GM19238 (cell line): ENCODE measurements around the gene NTNG2.

Experiments used
- DNase-seq: peaks from one replicate; pipeline ENCODE4 v3.0.0; 2011; ENCODE audit warnings: low spot score; ENCODE audit not compliant: insufficient read length

The NTNG2 gene

DNA sequence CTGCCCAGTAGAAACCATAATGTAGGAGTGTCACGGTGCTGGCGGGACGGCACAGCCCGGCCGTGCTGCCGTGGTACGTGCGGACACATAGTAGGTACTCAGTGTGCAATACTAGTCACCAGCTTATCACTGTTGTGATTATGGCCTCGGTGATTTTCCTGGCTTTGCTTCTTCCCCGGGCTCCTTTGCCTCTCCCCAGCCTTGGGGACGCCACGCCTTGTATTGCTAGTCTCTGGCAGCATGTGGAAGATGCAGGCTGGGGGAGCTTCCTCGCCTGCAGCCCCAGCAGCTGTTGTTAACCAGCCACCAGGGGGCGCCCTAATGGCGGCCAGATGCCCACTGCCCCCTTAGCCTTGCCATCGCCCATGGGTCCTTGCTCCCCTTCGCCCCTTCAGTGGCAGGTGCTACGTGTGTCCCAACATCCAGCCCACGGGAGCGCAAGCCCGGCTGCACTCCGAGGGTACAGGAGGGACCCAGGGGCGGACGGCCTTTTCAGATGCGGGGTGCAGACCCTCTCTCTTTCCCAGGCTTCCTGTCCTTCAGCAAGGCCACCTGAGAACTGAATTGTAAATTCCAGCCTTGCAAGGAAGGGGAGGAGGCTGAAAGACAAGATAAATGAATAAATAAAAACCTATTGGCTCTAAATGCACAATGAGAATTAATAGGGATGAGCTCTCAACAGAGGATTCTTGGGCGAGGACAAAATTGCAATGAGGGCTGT, 8.0 kb downstream of the NTNG2 start:
- DNase-seq = peak; percentile 56

DNA sequence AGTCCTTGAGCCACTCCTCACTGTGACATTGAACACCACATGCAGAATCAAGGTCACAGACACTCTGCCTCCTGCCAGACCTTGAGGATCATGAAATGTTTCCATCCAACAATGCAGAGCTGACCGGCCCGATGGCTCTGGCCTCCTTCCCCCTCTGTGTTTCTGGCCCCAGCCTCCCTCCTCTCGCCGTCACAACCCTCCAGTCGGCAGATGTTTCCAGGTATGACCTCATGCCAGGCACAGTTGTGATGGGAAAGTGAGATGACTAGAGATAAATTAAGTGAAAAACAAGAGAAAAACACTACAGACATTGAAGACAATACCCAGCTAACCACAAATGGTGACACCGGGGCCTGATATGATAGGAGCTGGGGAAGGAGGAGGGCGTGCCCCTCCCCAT, 9.8 kb downstream of the NTNG2 start:
- DNase-seq = no peak

DNA sequence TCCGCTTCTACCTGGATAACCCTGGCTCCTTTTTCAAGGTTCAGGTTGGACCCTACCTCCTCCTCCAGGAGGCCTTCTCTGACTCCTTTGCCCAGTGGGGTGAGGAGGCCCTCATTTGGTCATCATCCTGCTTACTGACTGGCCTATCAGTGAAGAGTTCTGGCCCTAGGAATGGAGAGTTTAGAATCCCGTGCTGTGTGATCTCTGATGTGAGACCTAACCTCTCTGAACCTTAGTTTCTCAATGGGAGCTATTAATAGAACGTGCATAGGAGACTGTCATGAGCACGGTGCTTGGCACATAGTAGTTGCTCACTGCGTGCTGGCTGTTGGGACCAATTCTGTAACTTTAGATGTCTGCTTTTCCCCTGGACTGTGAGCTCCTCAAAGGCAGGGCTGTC, 10.3 kb downstream of the NTNG2 start:
- no peak for DNase-seq

DNA sequence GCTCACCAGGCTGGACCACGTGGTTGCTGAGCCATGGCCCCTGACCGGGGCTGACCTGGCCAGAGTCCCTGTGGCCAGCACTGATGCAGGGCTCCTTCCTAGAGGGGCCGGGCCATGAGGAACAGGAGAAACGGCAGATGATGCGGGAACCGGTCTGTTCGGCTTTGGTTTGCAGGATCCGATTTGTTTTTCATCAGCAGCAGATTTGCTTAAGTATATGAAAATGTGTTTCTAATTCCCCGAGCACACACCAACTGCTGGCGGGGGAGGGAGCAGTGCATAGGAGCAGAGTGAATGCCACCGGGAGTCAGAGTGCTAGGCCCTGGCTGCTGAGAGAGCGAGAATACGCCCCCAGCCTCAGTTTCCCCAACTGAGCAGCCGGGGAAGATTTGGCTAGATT, 13.6 kb downstream of the NTNG2 start:
- DNase-seq = no peak

DNA sequence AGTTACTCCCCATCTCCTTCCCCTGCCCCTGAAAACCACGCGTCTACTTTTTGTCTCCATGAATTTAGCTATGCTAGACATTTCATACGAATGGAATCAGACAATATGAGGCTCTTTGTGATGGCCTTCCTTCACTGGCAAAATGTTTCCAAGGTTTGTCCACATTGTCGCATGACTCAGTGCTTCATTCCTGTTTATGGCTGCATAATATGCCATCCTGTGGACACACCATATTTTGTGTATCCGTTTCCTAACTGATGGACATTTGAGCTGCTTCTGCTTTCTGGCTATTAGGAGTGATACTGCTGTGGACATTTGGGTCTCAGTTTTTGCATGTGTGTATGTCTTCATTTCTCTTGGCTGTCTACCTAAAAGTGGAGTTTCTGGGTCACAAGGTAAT, 14.5 kb downstream of the NTNG2 start:
- DNase-seq = no peak

GRCh38 chr9:132181796-132182313, 20.0 kb downstream of the NTNG2 start:
- no peak for DNase-seq

GRCh38 chr9:132182314-132183091, 20.6 kb downstream of the NTNG2 start:
- no peak for DNase-seq

- DNase-seq = no peak
Observed at GRCh38 chr9:132183134-132183533, 21.3 kb downstream of the NTNG2 start.

- no peak for DNase-seq
Observed at GRCh38 chr9:132183715-132184114, 21.9 kb downstream of the NTNG2 start.

DNA sequence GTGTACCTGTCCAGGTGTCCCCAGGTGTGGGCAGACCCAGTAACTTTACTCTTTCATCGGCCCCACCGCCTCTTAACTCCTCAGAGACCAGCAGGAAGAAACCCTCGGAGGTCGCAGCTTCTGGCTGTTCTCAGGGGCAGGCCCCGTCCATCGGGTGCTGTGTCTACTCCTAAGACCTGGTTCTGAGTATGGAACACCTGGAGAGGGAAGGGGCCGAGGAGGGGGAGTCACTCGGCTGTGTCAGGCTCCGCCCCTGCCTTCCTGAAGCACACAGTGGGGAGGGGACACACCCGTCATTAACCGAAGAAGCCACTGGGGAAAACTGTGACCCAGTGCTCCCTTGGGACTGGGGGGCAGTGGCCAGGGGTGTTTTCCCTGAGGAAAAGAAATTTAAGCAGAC, 22.3 kb downstream of the NTNG2 start:
- DNase-seq = no peak

- no peak for DNase-seq
Observed at GRCh38 chr9:132185073-132186009, 23.5 kb downstream of the NTNG2 start.

GRCh38 chr9:132187121-132187620, 25.3 kb downstream of the NTNG2 start:
- no peak for DNase-seq

DNA sequence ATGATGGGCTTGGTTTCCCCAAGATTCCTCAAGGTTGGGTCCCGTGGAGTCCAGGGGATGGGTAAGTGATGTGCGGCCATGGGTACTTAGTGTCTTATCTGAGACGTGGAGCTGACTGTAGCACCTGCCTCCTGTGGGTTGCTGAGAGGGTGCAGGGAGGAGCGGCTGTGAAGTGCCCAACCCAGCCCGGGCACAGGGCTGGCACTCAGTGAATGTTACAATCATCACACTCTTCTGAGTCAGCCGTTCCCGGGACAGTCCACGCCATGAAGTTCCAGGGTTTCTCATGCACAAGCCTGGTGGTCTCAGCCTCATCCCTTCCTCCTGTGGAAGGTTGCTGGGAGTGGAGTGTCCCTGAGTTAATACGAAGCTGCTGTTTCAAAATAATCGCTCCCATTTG, 29.1 kb downstream of the NTNG2 start:
- no peak for DNase-seq

GRCh38 chr9:132192728-132193127, 30.9 kb downstream of the NTNG2 start:
- no peak for DNase-seq

DNA sequence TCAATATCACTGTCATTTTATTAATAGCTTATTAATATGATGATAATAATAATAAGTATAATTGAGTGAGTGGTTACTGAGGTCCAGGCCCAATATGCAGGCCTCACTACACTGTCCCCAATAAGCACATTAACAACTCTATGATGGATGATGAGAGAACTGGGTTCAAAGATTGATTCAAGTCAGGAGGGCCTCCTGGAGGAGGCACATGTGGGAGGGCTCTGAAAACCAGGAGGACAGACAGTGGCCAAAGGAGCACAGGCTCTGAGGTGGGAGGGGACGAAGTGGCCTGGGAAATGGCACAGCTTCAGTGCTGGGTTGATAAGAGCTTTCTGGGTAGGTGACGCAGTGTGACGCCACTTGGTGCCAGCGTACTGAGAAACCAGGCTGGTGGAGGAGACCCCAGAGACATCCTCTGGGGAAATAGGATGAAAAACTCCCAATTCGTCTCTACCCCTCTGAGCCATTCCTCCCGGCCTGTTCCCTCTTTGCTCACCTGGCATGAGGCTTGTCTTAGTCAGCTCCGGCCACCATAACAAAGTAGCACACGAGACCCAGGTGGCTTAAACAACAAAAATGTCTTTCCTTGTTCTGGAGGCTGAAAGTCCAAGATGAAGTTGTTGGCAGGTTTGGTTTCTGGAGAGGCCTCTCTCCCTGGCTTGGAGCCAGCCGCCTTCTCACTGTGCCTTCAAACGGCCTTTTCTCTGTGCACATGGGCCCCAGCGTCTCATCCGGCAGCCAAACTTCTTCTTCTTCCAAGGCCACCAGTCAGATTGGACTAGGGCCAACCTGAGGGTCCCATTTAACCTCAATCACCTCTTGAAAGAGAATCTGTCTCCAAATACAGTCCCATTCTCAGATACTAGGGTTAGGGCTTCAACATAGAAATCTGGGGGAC, 31.6 kb downstream of the NTNG2 start:
- no peak for DNase-seq

DNA sequence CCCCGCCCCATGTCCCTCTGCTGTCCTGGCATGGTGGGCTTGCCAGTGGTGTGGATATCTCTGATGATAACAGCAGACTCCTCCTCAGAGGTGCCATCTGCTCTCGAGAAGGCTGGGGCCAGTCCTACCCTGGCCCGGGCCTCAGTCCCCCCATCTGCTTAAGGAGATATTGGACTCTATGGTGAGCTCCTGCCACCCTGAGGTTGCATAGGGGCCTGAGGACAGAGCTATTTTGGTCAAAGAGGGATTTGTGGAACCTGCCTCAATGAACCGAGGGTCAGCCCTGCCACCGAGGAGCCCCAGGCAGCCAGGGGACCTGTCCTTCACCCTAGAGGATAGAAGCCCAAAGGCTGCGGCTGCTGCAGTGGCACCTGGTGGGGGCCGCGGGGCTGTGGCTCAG, 32.6 kb downstream of the NTNG2 start:
- DNase-seq = no peak

DNA sequence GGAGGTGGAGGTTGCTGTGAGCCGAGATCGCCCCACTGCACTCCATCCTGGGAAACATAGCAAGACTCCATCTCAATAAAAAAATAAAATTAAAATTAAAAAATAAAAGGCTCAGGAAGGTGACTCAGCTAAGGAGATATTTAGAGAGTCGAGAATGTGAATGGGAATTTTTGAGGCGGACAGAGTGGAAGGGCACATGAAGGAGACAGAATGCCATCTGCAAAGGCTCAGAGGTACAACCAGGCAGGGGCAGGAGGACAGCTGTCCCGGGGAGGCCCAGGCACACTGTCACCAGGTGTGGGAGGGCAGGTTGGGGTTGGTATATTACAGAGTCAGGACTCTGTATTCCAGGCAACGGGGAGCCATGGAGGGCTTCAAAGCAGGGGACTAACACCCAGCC, 35.5 kb downstream of the NTNG2 start:
- no peak for DNase-seq

GRCh38 chr9:132197856-132198550, 36.1 kb downstream of the NTNG2 start:
- DNase-seq = no peak

DNA sequence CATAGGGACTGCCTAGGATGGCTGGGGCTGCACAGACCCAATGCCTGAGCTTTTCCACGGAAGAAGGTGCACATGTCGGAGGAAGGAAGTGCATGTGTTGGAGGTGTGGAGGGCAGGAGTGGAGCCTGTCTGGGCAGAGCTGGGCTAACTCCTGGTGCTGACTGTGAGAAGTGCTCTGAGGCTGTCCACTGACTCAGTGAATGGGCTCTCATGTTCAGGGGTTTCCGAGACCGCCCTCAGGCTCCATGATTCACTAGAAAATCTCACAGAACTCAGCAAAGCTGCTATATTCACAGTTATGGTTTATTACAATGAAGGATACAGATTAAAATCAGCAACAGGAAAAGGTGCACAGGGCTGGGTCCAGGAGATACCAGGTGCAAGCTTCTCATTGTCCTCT, 37.2 kb downstream of the NTNG2 start:
- no peak for DNase-seq

GRCh38 chr9:132200706-132201105, 38.8 kb downstream of the NTNG2 start:
- no peak for DNase-seq
